Measurements from ENCODE around the gene ACTR1A.

ACTR1A gene

GRCh38 chr10:102452672-102453340, 49.7 kb downstream of the ACTR1A start:
- DNase-seq = no peak

DNA sequence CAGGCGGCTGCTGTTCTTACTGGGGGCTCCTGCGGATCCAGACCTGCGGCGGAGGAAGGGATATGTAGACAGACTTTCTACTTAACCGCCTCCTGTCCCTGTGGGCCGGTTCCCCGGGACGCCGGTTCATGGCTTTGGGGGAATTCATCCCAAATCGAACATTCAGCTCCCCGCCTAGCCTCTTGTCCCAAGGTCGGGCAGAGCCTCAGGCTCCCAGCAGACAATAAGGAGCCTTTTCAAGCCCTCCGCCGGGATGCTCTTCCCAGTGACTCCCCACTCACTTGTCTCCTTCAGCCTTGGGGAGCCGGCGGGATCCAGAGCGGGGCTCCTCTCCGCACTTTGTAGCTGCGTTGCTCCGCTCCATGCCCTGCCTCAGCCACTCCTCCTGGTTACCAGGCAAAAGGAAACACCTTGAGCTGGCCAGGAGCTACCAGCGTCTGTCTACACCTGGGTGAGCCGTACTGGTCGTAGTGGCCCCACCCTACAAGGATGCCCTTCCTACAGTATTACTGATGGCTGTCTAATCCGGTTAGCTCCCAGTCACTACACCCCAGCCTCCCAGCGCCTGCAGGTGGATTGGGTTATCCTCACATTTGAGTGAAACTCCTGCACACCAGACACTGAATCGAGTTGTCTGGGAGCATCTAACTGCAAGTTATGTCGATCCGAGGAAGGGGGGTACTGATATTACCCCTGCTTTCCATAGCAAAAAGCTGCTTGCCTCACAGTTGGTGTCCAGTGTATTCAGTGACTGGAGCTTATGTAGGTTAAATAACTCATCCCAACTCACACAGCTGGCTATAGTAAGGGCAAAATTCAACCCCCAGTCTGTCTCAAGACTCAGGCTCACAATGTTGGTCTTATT, 51.2 kb downstream of the ACTR1A start, which contains the start of gene C10orf95:
Gene C10orf95, minus strand, starts transcription at position 439 of the 865 bp plus-strand sequence. CDS start 450 bp downstream, outside the sequence.
- no peak for DNase-seq

GRCh38 chr10:102450374-102451104, 52.0 kb downstream of the ACTR1A start:
- peak; percentile 64 for DNase-seq

GRCh38 chr10:102450124-102450373, 52.5 kb downstream of the ACTR1A start:
- no peak for DNase-seq

- DNase-seq = peak; percentile 33
Measured at GRCh38 chr10:102449321-102450123, 53.0 kb downstream of the ACTR1A start.

DNA sequence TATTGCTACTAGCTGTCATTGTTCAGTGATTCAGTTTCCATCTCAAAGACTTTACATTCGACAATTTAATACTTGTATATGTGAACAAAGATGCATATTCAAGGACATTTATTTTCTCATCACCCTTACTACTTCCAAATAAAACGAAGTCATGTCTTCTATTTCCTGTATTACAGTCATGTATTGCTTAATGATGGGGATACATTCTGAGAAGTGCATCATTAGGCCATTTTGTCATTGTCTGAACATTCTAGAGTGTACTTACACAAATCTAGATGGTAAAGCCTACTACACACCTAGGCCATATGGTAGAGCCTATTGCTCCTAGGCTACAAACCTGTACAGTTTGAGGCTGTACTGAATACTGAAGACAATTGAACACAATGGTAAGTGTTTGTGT, 57.7 kb downstream of the ACTR1A start:
- no peak for DNase-seq

- DNase-seq = no peak
Measured at GRCh38 chr10:102438374-102438773, 64.1 kb downstream of the ACTR1A start.

DNA sequence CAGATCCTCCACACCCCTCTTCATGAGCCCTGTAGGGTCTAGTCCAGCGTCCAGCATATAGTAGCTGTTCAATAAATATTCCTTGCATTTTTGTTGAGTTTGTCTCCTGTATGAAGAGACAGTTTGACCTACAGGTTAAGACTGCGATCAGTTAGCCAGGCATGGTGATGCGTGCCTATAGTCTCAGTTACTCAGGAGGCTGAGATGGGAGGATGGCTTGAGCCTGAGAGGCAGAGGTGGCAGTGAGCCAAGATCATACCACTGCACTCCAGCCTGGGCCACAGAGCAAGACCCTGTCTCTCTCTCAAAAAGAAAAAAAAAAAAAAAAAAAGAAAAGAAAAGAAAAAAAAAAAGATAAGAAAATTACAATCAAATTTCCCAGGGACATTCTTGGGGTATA, 65.0 kb downstream of the ACTR1A start:
- no peak for DNase-seq

GRCh38 chr10:102436312-102436711, 66.2 kb downstream of the ACTR1A start:
- no peak for DNase-seq

DNA sequence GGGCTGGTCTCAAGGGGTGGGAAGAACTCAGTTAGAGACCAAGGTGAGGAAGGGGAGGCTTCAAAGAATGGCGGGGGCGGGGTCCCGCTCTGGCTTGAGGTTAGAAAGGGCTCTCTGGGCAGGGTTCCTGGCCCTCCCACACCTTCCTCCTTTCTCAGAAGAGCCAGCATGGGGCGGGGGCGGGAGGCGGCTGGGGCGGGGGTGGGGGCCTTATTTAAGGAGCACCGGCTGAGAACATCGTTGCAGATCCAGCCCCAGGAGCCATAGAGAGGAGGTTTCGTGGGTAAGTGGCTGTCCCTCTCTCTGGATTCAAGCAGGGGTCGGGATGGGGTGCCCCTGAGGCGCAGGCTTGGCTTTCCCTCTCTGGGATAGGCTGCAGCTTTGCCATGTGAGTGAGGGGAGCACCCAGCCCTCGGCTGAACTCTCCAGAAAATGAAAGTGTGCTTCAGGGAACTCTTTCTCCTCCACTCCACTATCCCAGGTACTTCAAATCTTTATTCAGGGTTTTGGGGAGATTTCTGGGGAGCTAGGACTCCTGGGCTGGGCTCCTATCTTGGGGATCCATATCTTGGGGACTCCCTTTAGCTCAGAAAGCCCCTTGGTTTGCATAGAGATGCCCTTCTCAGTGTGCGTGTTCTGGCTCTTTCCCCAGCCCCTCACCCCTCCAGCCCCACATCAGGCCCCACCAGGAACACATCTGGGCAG, 66.8 kb downstream of the ACTR1A start:
- DNase-seq = no peak

DNA sequence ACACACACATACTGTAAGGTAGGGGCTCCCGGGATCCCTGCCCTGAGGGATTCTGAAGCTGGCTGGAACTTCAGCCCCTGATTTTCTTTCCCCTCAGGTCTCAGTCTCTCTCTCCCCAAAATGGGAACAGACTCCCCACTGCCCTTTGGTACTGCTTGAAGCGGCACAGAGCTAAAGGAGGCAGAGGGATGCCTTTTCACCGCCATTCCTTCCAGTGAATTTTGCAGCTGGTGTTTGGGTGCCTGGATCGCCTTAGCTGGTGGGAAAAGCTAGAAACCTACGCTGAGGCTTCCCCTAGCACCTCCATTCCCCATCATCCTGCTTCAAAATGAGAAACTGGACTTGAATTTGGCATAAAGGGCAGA, 67.4 kb downstream of the ACTR1A start:
- DNase-seq = no peak

GRCh38 chr10:102434394-102435132, 67.9 kb downstream of the ACTR1A start:
- DNase-seq = no peak

- no peak for DNase-seq
Measured at GRCh38 chr10:102433619-102434046, 68.9 kb downstream of the ACTR1A start.

DNA sequence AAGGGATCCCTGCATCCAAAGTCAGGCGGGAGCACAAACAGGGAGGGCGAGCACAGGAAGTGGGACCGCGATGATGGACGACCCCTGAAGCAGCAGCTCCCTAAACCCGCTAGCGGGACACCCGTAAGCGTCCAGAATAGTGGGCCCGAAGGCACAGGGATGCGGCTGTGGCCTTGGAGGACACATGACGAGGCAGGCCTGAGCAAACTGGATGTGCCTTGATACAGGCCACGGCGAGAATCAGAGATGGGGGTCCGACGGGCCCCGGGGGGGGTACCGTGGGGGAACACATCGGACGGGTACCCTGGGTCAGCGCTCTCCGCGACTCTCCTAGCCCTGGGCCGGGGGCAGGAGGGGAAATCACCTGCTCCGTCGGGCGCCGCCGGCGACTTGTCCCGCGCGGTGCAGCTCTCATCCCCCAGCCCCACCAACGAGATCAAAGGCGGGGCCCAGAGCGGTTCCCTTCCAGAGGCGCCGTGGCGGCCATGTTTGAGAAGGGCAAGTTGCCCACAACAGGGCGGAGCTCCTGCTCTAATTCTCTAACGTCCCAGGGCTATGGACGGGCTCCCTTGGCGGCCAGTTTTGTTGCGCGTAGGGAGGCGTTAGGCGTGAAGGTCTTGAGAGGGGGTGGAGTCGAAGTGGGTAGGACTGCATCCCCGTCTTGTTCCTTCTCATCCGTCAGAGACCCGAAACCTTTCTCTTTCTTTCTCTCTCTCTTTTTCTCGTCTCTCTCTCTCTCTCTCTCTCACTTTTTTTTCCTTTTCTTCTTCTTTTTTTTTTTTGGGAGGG, 70.2 kb downstream of the ACTR1A start, which contains the start of gene CUEDC2:
Gene CUEDC2, minus strand, starts transcription at position 413 of the 789 bp plus-strand sequence. CDS start 7,386 bp downstream, outside the sequence.
- DNase-seq = peak; percentile 90

DNA sequence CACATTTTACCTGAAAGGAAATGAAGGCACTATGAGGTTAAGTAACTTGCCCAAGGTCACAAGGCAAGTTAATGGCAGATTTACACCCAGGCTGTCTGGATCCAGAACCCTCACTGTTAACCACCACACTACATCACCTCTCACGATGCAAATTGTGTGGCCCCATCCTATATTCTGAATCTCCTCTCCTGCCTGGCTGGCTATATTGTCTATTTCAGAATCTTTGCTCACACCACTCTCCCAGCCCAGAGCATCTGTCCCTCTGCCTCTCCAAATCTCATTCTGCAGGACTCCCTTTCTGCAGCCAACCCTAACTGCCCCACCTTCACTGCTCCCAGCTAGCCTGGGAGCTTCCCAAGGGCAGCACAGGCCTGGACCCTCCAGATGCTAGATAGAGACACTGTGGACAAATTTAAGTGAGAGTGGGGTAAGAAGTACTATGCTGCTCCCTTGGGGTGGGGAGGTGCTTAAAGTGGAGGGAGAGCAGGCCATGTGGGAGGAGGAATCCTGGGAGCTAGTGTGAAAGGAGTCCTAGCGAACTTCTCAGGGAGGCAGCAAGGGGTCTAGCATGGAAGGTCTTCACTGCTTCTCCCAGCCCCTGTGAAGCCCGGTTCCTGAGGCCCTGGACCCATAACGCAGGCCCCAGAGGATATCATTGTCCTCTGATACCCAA, 70.9 kb downstream of the ACTR1A start:
- DNase-seq = no peak

DNA sequence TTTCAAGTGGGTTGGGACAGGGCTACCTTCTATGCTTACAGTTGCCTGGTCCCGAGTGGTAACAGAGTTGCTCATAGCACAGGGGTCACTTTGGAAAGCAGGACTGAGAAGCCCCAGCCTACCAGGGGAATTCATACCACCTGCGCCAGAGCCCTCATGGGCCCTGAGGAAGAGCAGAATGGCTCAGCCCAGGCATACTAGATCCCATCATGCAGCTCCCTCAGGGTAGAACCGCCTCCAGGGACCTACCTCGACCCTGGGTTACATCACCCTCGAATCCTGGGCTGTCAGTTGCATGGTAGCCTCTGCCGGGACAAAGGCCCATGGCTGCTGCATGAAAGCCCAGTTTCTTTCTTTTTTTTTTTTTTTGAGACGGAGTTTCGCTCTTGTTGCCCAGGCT, 73.0 kb downstream of the ACTR1A start:
- no peak for DNase-seq
